T47D (cell line): ENCODE results near the gene ALOX15.

ENCODE experiments used
- DNase-seq, 2 experiments: peaks; one replicate each; pipeline versions ENCODE4 v3.0.0 to v3.0.0-alpha.2; 2011 to 2012; ENCODE audit warnings: low read depth in 1 of 2, low spot score in 1 of 2
- JUND ChIP-seq: IDR thresholded peaks from 2 replicates; pipeline ENCODE4 v1.6.1; 2012; ENCODE audit warnings: low read depth
- in situ Hi-C: cut with HindIII; loops from 2 replicates; pipeline ENCODE4 v1.10.0; 2016; ENCODE audit warnings: low sequenced_read_pairs, low pct_unique_long_range_greater_than_20kb

ALOX15 gene

GRCh38 chr17:4588898-4589625 is 52.4 kb downstream of the ALOX15 start:
- DNase-seq, result no peak
- in situ Hi-C loops, result no loop called here
- TF ChIP-seq JUND, result no peak

GRCh38 chr17:4588391-4588790 is 53.1 kb downstream of the ALOX15 start:
- TF ChIP-seq JUND, result no peak
- in situ Hi-C loops, result no loop called here
- no peak for DNase-seq

GRCh38 chr17:4587803-4588202 is 53.7 kb downstream of the ALOX15 start:
- no peak for DNase-seq
- TF ChIP-seq JUND, result no peak
- in situ Hi-C loops, result no loop called here

GRCh38 chr17:4587195-4587594 is 54.3 kb downstream of the ALOX15 start:
- TF ChIP-seq JUND, result no peak
- in situ Hi-C loops, result no loop called here
- no peak for DNase-seq

- in situ Hi-C loops, result no loop called here
- no peak for TF ChIP-seq JUND
- DNase-seq, result no peak
Observed at GRCh38 chr17:4586043-4586442, 55.4 kb downstream of the ALOX15 start.

- DNase-seq, result no peak
- in situ Hi-C loops, result no loop called here
- no peak for TF ChIP-seq JUND
Observed at GRCh38 chr17:4585638-4585994, 55.9 kb downstream of the ALOX15 start.

GRCh38 chr17:4584917-4585637 is 56.4 kb downstream of the ALOX15 start:
- TF ChIP-seq JUND, result no peak
- in situ Hi-C loops, result no loop called here
- DNase-seq, result no peak

GRCh38 chr17:4584101-4584916 is 57.2 kb downstream of the ALOX15 start, which contains the start of gene SMTNL2:
Gene SMTNL2, plus strand, starts transcription at chr17:4584529. Its CDS starts 77 bp downstream, at chr17:4584606.
- peak in 1 of 2 experiments; percentile 30 for DNase-seq
- TF ChIP-seq JUND, result no peak
- in situ Hi-C loops, result no loop called here

- no peak for TF ChIP-seq JUND
- no peak for DNase-seq
- in situ Hi-C loops, result no loop called here
Observed at GRCh38 chr17:4583782-4584100, 57.7 kb downstream of the ALOX15 start.

- no peak for TF ChIP-seq JUND
- in situ Hi-C loops, result no loop called here
- DNase-seq, result no peak
Observed at GRCh38 chr17:4583206-4583605, 58.3 kb downstream of the ALOX15 start.

GRCh38 chr17:4582691-4583090 is 58.8 kb downstream of the ALOX15 start:
- DNase-seq, result no peak
- in situ Hi-C loops, result no loop called here
- no peak for TF ChIP-seq JUND

GRCh38 chr17:4582101-4582501 is 59.4 kb downstream of the ALOX15 start:
- in situ Hi-C loops, result no loop called here
- no peak for TF ChIP-seq JUND

More at GRCh38 chr17:4582101-4582501, 59.4 kb downstream of the ALOX15 start:
- no peak for DNase-seq
